Activated naive CD4-positive, alpha-beta T cell (primary cell): ENCODE data around the gene EPB41L4A.
"Not testable (repeated sequence)": the region's sequence is repeated elsewhere in the genome, so short reads cannot be mapped to it uniquely, and the experiment has no call there.

ENCODE experiments used
- DNase-seq, 4 experiments: peaks; one replicate each; lab custom pipeline; 2025; lab: John Stamatoyannopoulos, UW

Gene EPB41L4A

GRCh38 chr5:112419164-112419985 is at the start of gene EPB41L4A:
Gene EPB41L4A, minus strand, starts transcription at chr5:112419277. Its CDS starts 238 bp downstream, at chr5:112419039.
- no peak for DNase-seq

GRCh38 chr5:112467485-112467884 is 48.4 kb upstream of the EPB41L4A start:
- DNase-seq, result no peak

- DNase-seq, result not testable (repeated sequence)
Measured at GRCh38 chr5:112466261-112466660, 47.2 kb upstream of the EPB41L4A start.

- not testable (repeated sequence) for DNase-seq
Measured at GRCh38 chr5:112447187-112447760, 28.2 kb upstream of the EPB41L4A start.

- DNase-seq, result no peak
Measured at GRCh38 chr5:112445626-112446350, 26.7 kb upstream of the EPB41L4A start.

- DNase-seq, result not testable (repeated sequence)
Measured at GRCh38 chr5:112443932-112444331, 24.9 kb upstream of the EPB41L4A start.

GRCh38 chr5:112440031-112440430 is 21.0 kb upstream of the EPB41L4A start:
- DNase-seq, result no peak

GRCh38 chr5:112436144-112436543 is 17.1 kb upstream of the EPB41L4A start:
- no peak for DNase-seq

GRCh38 chr5:112434641-112435040 is 15.6 kb upstream of the EPB41L4A start:
- DNase-seq, result no peak

GRCh38 chr5:112426202-112426601 is 7.1 kb upstream of the EPB41L4A start:
- DNase-seq, result not testable (repeated sequence)

- no peak for DNase-seq
Measured at GRCh38 chr5:112419986-112420864, 1.1 kb upstream of the EPB41L4A start.

- no peak for DNase-seq
Measured at GRCh38 chr5:112418659-112419163, 366 bp downstream of the EPB41L4A start.

- no peak for DNase-seq
Measured at GRCh38 chr5:112417931-112418658, 982 bp downstream of the EPB41L4A start.

GRCh38 chr5:112415552-112415951 is 3.5 kb downstream of the EPB41L4A start:
- DNase-seq, result no peak

GRCh38 chr5:112413611-112414010 is 5.5 kb downstream of the EPB41L4A start:
- no peak for DNase-seq

- no peak for DNase-seq
Measured at GRCh38 chr5:112412346-112412745, 6.7 kb downstream of the EPB41L4A start.

GRCh38 chr5:112411903-112412302 is 7.2 kb downstream of the EPB41L4A start:
- no peak for DNase-seq

GRCh38 chr5:112407666-112408065 is 11.4 kb downstream of the EPB41L4A start:
- DNase-seq, result no peak

GRCh38 chr5:112407240-112407639 is 11.8 kb downstream of the EPB41L4A start:
- no peak for DNase-seq

- DNase-seq, result no peak
Measured at GRCh38 chr5:112403069-112403468, 16.0 kb downstream of the EPB41L4A start.

- no peak for DNase-seq
Measured at GRCh38 chr5:112401924-112402323, 17.2 kb downstream of the EPB41L4A start.
